Measurements from ENCODE around the gene NQO2. TPM values are rescaled to one million over a fixed set of nuclear protein-coding genes. Genes with fewer than 3 reads are reported as not detected.
A peak's percentile ranks its signal among the peaks of the same experiment; 100 is the strongest.
"Not testable (repeated sequence)": the region's sequence is repeated elsewhere in the genome, so short reads cannot be mapped to it uniquely, and the experiment has no call there.

NQO2 gene
- total RNA-seq, 1 donor from 2014 or later, result 19.1 TPM

GRCh38 chr6:3045369-3045768 lies 45.7 kb downstream of the NQO2 start:
- no peaks in the 10 kb centered on the region for H3K36me3 Mint-ChIP-seq
- H3K4me1 Mint-ChIP-seq (ENCODE audit: unreplicated experiment), result peaks cover 11% of the 10 kb centered on the region

GRCh38 chr6:3045777-3046176 lies 46.1 kb downstream of the NQO2 start:
- H3K27me3 Mint-ChIP-seq, result peaks cover 18% of the 10 kb centered on the region
- no peaks in the 10 kb centered on the region for H3K9me3 Mint-ChIP-seq
- DNase-seq (ENCODE audit: extremely low spot score, unreplicated experiment), result no peak
- TF ChIP-seq CTCF (conservative IDR thresholded peaks at IDR 0.05), result no peak
- H3K4me1 Mint-ChIP-seq (ENCODE audit: unreplicated experiment), result peaks cover 11% of the 10 kb centered on the region
- no peak overlapping the region for H3K4me3 Mint-ChIP-seq
- H3K27ac Mint-ChIP-seq, result no peak overlapping the region
- H3K36me3 Mint-ChIP-seq, result no peaks in the 10 kb centered on the region

More at GRCh38 chr6:3045369-3045768, 45.7 kb downstream of the NQO2 start:
- TF ChIP-seq CTCF (conservative IDR thresholded peaks at IDR 0.05), result no peak
- Mint-ChIP-seq H3K9me3 (no peaks in the 10 kb centered on the region), H3K27me3 (peaks cover 18% of the 10 kb centered on the region), H3K27ac (no peak overlapping the region), H3K4me3 (no peak overlapping the region)
- DNase-seq (ENCODE audit: extremely low spot score, unreplicated experiment), result no peak

- Mint-ChIP-seq H3K4me1 (ENCODE audit: unreplicated experiment) (peaks cover 7% of the 10 kb centered on the region), H3K27me3 (peaks cover 21% of the 10 kb centered on the region), H3K4me3 (no peak overlapping the region), H3K36me3 (no peaks in the 10 kb centered on the region), H3K9me3 (no peaks in the 10 kb centered on the region), H3K27ac (no peak overlapping the region)
- DNase-seq (ENCODE audit: extremely low spot score, unreplicated experiment), result no peak
- TF ChIP-seq CTCF (conservative IDR thresholded peaks at IDR 0.05), result no peak
Measured at GRCh38 chr6:3046295-3046694, 46.6 kb downstream of the NQO2 start.

- H3K9me3 Mint-ChIP-seq; H3K36me3 Mint-ChIP-seq; H3K4me3 Mint-ChIP-seq; DNase-seq (ENCODE audit: extremely low spot score, unreplicated experiment); H3K27ac Mint-ChIP-seq; H3K4me1 Mint-ChIP-seq (ENCODE audit: unreplicated experiment): not testable (repeated sequence)
- H3K27me3 Mint-ChIP-seq, result peaks cover 23% of the 10 kb centered on the region
Measured at GRCh38 chr6:3048009-3048408, 48.3 kb downstream of the NQO2 start.

GRCh38 chr6:3052481-3053230 lies 53.0 kb downstream of the NQO2 start:
- H3K9me3 Mint-ChIP-seq, result no peaks in the 10 kb centered on the region
- H3K36me3 Mint-ChIP-seq, result no peaks in the 10 kb centered on the region
- no peak for DNase-seq (ENCODE audit: extremely low spot score, unreplicated experiment)
- peak overlapping the region; percentile 64 for H3K27ac Mint-ChIP-seq
- peaks cover 23% of the 10 kb centered on the region for H3K4me1 Mint-ChIP-seq (ENCODE audit: unreplicated experiment)
- H3K27me3 Mint-ChIP-seq, result peaks cover 27% of the 10 kb centered on the region
- peak overlapping the region; percentile 65 for H3K4me3 Mint-ChIP-seq
- TF ChIP-seq CTCF (conservative IDR thresholded peaks at IDR 0.05), result no peak

- H3K27ac Mint-ChIP-seq, result peak overlapping the region; percentile 64
- H3K9me3 Mint-ChIP-seq, result no peaks in the 10 kb centered on the region
- no peak for TF ChIP-seq CTCF (conservative IDR thresholded peaks at IDR 0.05)
- peak overlapping the region; percentile 65 for H3K4me3 Mint-ChIP-seq
- no peak for DNase-seq (ENCODE audit: extremely low spot score, unreplicated experiment)
- no peaks in the 10 kb centered on the region for H3K36me3 Mint-ChIP-seq
- peaks cover 23% of the 10 kb centered on the region for H3K4me1 Mint-ChIP-seq (ENCODE audit: unreplicated experiment)
- H3K27me3 Mint-ChIP-seq, result peaks cover 31% of the 10 kb centered on the region
Measured at GRCh38 chr6:3053231-3053508, 53.5 kb downstream of the NQO2 start.

- Mint-ChIP-seq H3K27me3 (peaks cover 35% of the 10 kb centered on the region), H3K4me3 (peak overlapping the region; percentile 77), H3K27ac (peak overlapping the region; percentile 90), H3K4me1 (ENCODE audit: unreplicated experiment) (peaks cover 23% of the 10 kb centered on the region)
- H3K9me3 Mint-ChIP-seq; H3K36me3 Mint-ChIP-seq; DNase-seq (ENCODE audit: extremely low spot score, unreplicated experiment): not testable (repeated sequence)
Measured at GRCh38 chr6:3054229-3055157, 54.8 kb downstream of the NQO2 start.

- peaks cover 32% of the 10 kb centered on the region for H3K27me3 Mint-ChIP-seq
- H3K36me3 Mint-ChIP-seq, result not testable (repeated sequence)
Measured at GRCh38 chr6:3055158-3055499, 55.4 kb downstream of the NQO2 start.

More at GRCh38 chr6:3055158-3055499, 55.4 kb downstream of the NQO2 start:
- Mint-ChIP-seq H3K4me3 (peak overlapping the region; percentile 77), H3K27ac (peak overlapping the region; percentile 90), H3K4me1 (ENCODE audit: unreplicated experiment) (peaks cover 23% of the 10 kb centered on the region)
- not testable (repeated sequence) for H3K9me3 Mint-ChIP-seq; DNase-seq (ENCODE audit: extremely low spot score, unreplicated experiment)

Data from type B pancreatic cell (in vitro differentiated cells).